Astrocyte of the spinal cord (primary cell): Measurements from ENCODE around the gene MIA3.

Experiments used
- DNase-seq: peaks from one replicate; pipeline ENCODE4 v3.0.0; 2011; ENCODE audit warnings: low read depth, low spot score
- H3K4me3 ChIP-seq: 2 replicates; pipeline ENCODE4 v1.5.1; 2011; ENCODE audit warnings: low read depth, mild to moderate bottlenecking, low read length, moderate library complexity
- CTCF ChIP-seq: IDR thresholded peaks from 2 replicates; pipeline ENCODE4 v1.5.1; 2012; ENCODE audit warnings: low read depth, mild to moderate bottlenecking, low read length, inconsistent platforms
- in situ Hi-C: cut with HindIII; loops from 2 replicates; pipeline ENCODE4 v1.10.0; 2017; ENCODE audit warnings: low sequenced_read_pairs

The MIA3 gene

GRCh38 chr1:222704260-222704659 is 86.4 kb downstream of the MIA3 start:
- no peak for DNase-seq
- TF ChIP-seq CTCF: no peak
- H3K4me3 ChIP-seq: no peak overlapping the region
- in situ Hi-C loops: no loop called here

GRCh38 chr1:222706815-222707214 is 88.9 kb downstream of the MIA3 start:
- H3K4me3 ChIP-seq: no peak overlapping the region
- no peak for DNase-seq
- in situ Hi-C loops: no loop called here
- no peak for TF ChIP-seq CTCF

- in situ Hi-C loops: no loop called here
- no peak for TF ChIP-seq CTCF
- DNase-seq: no peak
- no peak overlapping the region for H3K4me3 ChIP-seq
These were observed 91.8 kb downstream of the MIA3 start for GRCh38 chr1:222709700-222710153.

- TF ChIP-seq CTCF: no peak
- in situ Hi-C loops: no loop called here
- peak overlapping the region; percentile 64 for H3K4me3 ChIP-seq
- DNase-seq: peak; percentile 60
These were observed 93.7 kb downstream of the MIA3 start for GRCh38 chr1:222711319-222712252.

GRCh38 chr1:222712253-222713090 is 94.6 kb downstream of the MIA3 start, which contains the start of the genes AIDA and BROX:
AIDA (minus strand) TSS chr1:222712491; CDS start chr1:222712317, 174 bp downstream.
BROX (plus strand) TSS chr1:222712564; CDS start chr1:222715700, 3,136 bp downstream.
- peak within 1 kb of the TSS; percentile 64 for H3K4me3 ChIP-seq
- in situ Hi-C loops: no loop called here
- TF ChIP-seq CTCF: no peak
- peak; percentile 89 for DNase-seq
